HG03565 (cell line): ENCODE data around the gene KLF15.

Experiments
- ATAC-seq: cut with Tn5 transposase; IDR thresholded peaks from one replicate; pipeline ENCODE4 v1.9.1; 2021; ENCODE audit warnings: mild to moderate bottlenecking, moderate library complexity; ENCODE audit not compliant: unreplicated experiment

Gene KLF15

DNA sequence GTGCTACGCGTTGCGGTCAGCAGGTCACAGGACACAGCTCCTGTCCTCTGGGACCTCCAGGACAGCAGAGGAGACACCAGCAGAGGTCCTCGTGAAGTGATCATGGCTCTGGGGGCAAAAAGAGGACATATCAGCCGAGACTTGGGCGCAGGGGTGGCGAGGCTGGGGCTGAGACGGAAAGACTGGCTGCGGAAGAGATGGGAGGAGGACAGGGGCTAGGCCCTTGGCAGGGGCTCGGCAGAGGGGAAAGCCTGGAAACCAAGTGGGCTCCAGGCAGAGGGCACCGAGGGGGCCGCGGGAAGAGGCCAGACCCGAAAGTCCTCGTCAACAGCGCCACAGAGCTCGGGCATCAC, 32.6 kb upstream of the KLF15 start:
- no peak for ATAC-seq

DNA sequence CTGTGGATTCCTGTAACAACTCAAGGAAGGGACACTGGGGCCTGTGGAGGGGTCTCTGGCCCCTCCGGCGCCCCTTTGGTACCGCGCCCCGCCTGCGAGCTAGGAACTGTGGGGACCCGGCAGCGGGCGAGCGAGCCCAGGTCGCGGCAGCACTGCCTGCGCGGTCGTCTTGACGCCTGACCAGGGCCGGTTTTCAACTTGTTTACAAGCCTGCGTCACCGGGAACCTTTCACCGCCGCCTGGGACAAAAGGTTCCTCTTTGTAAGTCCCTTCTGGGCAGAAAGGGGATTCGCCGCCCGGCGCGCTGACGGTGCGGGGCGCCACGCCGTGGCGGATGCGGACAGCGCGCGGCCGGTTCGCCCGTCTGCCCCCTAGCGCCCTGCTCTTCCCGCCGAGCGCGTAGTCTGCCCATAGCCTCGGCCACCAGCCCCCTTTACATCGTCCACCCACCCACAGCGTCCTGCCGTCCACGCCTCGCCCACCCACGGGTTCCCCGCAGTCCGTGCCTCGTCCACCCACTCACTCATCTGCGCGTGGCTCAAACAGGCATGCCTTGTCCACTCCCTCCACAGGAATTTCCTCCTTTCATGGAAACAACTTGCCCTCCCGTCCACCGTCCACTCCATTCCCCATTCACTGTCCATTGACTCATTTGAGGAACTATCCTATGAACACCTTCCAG, 32.0 kb upstream of the KLF15 start:
- ATAC-seq: peak; percentile 43

DNA sequence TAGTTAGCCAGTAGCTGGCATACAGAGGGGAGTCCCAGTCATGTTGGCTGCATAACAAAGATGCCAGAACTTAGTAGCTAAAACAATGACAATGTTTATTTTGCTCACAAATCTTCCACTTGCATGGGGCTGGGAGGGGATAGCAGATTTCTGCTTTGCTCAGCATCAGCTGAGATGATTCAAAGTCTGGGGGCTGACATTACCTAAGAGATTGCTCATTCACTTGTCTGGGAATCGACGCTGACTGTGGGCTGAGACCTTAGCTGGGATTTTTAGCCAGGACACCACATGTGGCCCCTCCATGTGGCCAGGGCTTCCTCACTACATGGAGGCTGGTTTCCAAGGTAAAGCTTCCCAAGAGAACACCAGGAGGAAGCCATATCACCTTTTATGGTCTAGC, 24.8 kb upstream of the KLF15 start:
- ATAC-seq: no peak

DNA sequence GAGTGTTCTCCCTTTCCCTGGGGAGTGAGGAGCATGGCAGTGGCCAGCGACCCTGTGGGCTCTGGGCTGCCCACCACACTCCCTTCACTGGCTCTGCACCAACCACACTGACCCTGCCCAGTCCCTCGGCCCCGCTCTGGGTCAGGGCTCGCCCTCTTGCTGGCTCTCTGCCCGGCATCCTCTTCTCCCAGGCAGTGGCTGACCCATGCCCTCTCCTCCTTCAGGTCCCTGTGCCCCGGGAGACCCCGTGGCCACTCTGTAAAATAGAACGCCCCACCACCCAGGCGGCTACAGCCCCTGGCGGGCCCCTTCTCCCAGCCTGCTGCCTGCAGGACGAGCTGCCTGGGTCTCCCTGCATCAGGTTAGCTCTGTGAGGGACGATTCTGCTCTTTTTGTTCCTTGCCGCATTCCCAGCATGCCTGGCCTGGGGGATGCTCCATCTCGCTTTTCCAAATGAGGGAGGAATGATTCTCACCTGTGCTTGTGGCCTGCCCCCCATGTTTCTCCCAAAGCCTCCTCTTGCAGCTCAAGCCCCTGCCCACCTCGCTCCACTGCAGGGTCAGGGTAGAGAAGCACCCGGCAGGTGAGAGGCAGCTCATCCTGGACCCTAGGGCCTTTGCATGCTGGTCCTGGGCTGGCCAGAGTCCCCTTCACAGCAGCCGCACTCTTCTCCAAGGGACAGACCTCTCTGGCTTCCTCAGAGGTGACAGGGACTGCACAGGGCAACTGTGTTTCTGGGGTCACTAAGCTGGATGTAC, 23.0 kb upstream of the KLF15 start:
- ATAC-seq: no peak

DNA sequence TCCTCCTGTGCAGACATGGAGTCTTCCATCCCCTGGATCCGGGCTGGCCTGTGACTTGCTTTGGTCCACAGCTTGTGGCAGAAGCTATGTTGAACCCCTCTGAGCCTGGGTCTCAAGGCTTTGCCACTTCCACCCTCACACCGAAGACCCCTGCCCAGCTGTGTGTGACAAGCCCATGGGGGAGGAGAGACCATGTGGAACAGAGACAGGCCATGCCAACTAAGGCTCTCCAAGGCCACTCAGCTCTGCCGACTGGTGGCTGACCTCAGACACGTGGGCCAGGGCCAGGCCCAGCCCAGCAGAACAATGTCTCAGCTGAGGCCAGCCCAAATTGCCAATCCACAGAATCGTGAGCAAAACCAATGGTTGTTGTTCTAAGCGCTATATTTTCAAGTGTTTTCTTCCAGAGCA, 21.1 kb upstream of the KLF15 start:
- no peak for ATAC-seq

DNA sequence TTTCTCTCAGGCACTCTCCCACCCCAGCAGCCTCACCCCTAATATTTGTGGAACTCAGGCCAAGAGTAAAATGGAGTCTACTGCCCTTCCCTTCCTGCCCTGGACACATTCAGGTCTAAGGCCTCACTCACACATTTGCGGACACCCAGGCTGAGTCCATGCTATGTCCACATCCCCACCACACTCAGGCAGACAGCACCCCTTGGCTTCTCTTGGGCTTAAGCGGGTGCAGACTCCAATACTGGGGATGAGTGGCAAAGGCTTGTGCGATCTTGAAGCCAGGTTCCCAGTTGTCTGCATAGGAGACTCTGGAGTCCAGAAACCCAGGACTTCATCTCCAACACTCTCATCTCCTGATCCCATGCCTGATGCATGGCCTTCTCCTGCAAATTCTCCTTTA, 20.0 kb upstream of the KLF15 start:
- no peak for ATAC-seq

DNA sequence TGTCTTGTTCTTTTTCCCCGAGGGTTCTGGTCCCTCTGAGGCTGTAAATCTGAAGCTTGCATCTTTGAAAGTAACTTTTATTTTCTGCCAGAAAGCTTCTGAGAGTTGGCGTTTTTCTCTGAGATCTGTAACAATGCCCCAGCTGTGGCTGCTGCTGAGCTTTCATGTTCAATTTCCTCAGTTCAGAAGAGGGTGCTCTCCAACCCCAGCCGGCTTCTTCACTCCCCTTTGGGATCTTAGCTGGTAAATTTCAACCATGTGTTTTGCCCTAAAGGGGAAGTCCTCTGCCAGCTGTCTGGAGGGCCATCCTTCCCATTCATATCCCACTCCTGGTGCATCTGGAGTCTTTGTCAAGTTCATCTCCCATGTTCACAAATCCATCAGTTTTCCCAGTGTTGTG, 19.2 kb upstream of the KLF15 start:
- ATAC-seq: no peak

DNA sequence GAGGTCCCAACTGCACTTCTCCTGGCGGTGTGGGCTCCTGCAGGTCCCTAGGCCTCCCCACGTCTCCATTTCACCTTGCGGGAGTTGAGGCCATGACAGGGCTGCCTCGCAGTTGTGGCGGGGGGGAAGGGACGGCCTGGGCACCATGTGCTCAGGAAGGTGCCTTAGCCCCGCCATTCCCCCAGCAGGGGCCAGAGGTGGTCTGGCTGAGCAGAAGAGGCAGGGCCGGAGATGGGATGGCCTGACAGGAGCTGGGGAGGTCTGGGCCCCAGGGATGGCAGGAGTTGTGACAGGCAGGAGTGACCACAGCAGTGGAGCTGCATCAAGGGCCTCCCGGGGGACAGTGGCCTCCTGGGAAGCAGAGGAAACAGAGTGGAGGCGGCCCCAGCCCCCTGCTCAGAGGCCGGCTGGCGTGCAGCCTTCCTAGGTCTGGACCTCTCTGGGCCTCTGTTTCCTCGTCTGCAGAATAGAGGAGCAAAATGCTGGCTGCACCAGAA, 18.7 kb upstream of the KLF15 start:
- ATAC-seq: no peak

DNA sequence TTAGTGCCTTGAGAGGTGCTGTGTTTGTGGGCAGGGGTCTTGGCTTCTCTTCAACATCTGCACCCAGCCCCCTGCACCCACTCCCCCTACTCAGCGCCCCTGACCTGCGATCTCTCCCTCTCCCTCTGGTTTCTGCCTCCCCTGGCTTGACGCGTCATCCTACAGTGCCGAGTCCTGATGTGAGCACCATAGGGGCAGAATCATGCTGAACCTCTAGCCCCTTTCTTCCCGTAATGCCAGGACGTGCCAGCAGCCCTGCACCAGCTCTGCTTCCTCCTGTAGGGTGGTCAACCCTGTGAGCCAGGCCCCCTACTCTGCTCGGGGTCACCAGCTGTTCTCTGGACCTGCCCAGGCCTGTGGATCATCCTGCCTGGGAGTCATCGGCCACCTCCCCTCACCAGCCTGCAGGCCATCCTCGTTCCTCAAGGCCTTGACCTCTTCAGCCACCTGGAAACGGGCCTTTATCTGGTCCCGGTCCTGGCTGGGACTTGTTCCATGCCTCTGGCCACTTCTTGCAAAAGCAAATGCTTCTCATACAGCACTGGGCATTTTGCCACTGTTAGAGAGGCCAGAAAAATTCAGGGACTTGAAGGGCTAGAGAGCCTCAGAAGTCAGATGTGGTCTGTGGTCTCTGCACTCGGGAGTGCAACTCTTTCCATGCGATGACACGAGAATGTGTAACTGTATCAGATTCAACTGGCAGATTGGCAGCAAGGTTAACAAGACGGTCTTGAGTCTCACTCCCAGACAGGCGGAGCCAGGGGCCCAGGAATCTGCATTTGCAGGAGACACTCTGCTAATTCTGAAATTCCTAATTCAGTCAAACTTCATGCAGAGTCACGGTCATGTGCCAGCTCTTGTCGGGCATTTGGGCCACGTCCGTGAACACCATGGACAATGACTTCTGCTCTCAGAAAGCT, 16.7 kb upstream of the KLF15 start:
- no peak for ATAC-seq

DNA sequence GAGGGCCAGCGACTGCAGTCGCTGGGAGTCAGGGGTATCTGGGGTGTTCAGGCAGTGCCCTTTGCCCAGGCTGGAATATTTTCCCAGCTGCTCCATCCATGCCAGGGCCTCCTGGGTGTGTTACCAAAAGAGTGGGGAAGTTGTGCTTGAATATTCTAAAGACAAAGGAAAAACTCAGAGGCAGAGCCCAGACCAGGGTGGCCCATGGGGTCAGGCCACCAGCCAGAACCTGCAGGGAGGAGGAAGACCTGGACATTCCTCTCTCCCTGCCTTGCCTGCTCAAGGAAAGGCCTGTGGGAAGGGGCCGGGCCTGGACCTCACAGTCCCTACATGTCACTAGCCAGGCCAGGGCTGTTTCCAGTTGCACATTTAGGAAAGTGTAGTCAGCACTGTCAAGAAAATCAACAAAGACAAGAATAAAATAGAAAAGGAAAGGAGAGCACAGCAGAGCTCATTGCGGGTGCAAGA, 16.0 kb upstream of the KLF15 start:
- no peak for ATAC-seq

DNA sequence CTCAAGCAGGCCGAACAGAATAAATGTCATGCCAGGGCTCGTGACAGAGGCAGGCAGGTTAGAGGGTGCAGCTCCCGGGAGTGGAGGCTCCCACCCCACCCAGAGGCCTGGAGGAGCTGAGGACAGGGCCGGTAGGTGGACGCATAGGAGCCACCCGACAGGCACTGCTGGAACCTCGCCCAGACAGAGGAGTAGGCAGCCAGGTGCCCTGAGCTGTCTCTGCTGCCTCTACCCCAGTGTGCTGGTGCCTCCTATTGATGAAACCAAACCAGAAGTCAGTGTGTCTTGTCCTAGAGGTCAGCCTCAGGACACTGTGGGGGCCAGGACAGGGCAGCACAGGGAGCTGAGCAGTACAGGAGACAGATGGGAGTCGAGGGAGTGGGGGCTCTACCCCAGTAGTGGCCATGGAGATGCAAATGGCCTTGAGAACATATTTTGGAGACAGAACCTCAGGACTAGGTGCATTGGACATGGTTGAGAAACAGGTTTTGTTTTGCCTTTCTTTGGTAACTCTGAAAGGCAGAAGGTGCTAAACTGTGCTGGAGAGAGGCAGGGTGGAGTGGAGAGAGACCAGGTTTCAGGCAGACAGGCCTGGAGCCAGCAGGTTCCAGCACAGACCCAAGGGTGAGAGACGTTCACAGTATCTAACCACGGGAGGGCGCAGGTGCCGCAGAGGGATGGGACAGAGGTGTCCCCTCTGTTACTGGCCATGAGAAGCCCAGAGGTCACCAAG, 15.4 kb upstream of the KLF15 start:
- no peak for ATAC-seq

DNA sequence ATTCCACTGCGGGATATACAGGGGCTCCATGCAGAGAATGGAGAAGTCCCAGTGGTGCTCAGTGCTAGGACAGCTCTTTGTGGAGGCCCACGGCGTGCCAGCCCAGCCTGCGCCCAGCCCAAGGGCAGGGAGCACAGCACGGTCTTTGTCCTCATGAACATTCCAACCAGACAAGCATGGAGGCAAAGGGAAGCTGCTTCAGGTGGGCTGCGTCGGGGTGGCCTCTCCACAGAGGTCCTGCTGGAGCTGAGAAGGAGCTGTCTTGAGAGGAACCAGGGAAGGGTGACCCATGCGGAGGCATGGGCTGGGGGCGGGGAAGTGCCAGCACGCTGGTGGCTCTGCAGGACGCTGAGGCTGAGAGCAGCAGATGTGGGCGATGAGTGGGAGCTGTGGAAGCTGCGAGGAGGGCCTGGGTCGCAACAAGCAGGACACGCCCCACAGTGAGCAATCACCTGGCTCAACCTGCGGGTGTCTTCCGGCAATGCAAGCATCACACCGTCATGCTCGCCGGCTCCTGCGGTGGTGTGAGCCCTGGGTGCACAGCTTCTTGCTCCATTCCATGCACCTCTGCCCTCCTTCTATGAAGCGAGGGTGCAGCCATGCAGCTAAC, 14.0 kb upstream of the KLF15 start:
- no peak for ATAC-seq

DNA sequence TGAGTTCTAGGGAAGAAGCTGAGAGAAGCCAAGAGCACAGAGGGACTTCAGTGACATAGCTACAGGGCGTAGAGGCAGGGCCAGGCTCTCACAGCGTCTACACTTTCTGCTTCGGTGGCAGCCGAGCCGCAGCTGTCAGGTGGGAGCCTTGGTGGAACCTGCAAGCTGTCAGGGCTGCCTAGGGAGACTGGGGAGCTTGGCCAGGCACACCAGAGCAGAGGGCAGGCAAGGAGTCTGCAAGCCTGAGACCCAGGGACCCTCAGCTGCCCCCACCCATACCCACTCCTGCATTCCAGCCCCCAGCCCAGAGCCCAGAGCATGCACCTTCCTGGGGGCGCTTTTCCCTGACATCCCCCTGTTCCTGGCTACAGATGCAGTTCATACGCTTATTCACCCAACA, 13.4 kb upstream of the KLF15 start:
- ATAC-seq: no peak

DNA sequence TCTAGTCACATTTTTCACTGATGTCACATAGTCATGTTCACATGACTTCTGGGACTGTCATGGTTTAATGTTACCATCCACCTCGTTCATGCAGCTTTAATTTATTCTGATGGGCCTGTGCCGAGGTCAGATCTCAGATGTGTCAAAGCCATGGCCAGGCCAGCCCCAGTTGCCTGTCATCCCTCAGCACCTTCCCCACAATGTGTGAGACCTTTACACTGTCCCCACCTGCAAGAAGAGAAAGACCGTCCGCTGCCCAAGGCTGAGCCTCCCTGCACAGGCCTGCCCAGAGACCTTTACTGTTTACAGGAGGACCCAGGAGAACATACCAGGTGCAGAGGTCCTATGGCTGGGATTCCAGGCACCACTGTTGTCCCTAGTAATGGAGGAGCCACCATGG, 12.8 kb upstream of the KLF15 start:
- ATAC-seq: no peak

DNA sequence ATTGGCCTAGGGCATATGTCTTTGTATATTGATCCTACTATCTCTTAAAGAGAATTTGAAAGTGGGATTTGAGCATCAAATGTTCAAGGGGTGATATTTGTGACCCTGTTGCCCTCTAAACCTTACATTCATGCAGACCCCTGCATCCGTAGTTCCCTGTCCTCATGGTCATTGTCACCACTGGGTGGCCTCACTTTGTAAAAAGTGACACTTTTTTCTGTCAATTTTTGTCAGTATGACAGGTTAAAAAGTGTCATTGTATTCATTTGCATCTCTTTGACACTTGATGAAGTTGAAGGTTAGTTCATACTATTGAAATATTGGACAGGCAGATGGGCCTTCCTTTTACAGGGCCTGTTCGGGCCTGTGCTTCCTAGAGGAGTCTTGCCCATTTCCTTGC, 12.3 kb upstream of the KLF15 start:
- no peak for ATAC-seq

DNA sequence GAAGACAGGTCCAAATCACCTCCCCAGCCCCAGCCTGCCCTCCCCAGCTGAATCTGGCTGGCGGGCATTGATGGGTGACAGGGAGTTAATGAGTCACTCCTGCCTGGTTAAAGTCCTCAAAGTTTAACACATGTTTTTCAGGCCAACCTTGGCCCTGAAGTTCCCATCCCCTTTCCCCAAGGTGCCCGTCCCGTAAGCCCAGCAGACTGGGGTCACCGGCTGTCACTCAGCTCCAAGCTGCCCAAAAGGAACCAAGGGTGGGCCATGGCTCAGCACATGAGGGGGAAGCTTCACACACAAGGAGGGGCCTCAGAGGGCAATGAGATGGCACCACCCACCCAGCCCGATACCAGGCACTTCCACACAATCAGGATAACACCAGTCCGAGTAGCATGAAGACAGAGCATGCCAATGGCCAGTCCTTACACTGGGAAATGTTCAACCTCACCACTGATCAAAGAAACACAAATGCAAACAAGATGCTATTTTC, 10.2 kb upstream of the KLF15 start:
- no peak for ATAC-seq

DNA sequence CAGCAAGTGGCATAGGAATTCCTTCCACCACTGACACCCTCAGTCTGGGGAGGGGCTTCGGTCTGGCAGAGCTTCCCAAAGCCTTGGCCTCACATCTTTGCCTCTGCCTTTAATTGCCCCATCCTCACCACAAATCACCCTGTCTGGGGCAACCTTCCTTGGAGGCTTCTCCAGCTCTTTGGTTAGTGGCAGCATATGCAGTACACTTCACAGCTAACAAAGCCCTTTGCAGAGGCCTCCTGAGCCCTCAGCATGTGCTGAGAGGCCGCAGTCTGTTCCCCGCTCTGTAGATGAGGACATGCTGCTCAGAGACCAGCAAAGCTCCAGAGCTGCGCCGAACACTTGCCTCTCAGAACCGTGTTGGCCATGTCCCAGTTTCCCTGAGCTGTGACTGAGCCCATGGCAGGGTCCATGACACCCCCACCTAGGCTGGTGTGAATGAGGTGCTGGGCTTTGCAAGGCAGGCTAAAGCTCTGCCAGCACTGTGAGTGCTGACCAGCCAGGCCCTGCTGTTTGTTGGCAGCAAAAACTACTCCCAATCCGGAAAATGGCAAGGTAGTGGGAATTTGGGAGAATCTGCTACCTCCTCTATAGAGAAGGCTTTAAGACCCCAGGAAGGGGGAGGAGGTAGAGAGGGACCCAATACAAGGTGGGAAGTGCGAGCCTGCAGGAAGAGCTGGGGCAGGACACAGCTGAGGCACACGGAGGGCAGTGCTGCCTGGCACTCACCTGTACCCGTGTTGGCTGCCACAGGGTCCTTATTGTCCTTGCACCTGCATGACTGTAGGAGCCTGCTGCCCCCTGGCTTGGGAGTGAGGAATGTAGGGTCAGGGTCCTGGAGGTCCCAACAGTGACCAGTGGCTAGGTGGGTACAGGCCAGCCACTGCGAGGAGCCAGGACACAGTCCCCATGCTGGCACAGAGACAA, 8.4 kb upstream of the KLF15 start:
- no peak for ATAC-seq

DNA sequence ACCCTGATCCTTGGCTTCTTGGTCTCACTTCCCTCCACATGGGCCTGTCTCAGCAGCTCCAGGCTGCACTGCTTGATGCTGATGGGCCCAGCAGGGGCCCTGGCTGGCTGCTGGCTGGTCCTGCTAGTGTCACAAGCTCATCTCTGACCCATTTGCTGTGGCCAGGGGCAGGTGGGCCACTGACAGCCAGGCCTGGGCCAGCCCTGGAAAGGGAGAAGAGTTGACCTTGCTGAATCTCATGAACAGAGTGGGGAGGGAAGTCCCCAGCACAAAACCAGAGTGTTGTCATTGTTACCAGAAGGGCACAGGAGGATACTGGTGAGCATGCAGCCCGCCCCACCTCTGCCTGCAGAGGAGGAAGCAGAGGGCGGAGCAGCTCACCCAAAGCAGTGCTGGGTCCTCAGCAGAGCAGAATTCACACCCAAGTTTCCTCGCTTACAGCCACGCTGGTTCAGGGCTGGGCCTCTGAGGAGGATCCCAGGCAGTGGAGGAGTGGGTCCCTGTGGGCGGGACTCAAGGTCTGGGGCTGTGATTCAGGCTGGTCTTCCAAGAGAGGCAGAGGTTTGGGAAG, 7.6 kb upstream of the KLF15 start:
- ATAC-seq: no peak
